Spleen (tissue), 11 donors: ENCODE measurements around the gene ICAM2. TPM values are rescaled to one million over a fixed set of nuclear protein-coding genes. Genes with fewer than 3 reads are reported as not detected.

ENCODE experiments used
- DNase-seq: peaks from one replicate; pipeline ENCODE4 v3.0.0-alpha.2; 2020
- H3K27ac ChIP-seq, 8 donors: fragments of 200-600 bp; sonication (generic) in 7 of 8; 1 replicate in 4 of 8; 2 replicates in 4 of 8; pipeline versions ENCODE4 v1.5.0 to v1.8.0; 2016 to 2021; ENCODE audit warnings: inconsistent platforms in 4 of 8, mild to moderate bottlenecking in 4 of 8, moderate library complexity in 1 of 8
- H3K27me3 ChIP-seq, 7 donors: fragments of 200-600 bp; sonication (generic) in 6 of 7; replicated peaks in 1 of 7; 1 replicate in 4 of 7; 2 replicates in 3 of 7; pipeline versions ENCODE4 v1.5.0 to v1.8.0; 2016 to 2021; ENCODE audit warnings: inconsistent platforms in 3 of 7, mild to moderate bottlenecking in 1 of 7
- H3K36me3 ChIP-seq, 6 donors: fragments of 200-600 bp; sonication (generic) in 5 of 6; 1 replicate in 4 of 6; 2 replicates in 2 of 6; pipeline versions ENCODE4 v1.5.0 to v1.8.0; 2016 to 2021; ENCODE audit warnings: inconsistent platforms in 2 of 6
- H3K4me1 ChIP-seq, 6 donors: fragments of 200-600 bp; sonication (generic) in 5 of 6; 1 replicate in 3 of 6; 2 replicates in 3 of 6; pipeline versions ENCODE4 v1.5.0 to v1.8.0; 2016 to 2021; ENCODE audit warnings: inconsistent platforms in 3 of 6
- H3K4me3 ChIP-seq, 8 donors: fragments of 200-600 bp; sonication (generic) in 7 of 8; 1 replicate in 4 of 8; 2 replicates in 4 of 8; pipeline versions ENCODE4 v1.5.0 to v1.8.0; 2016 to 2021; ENCODE audit warnings: inconsistent platforms in 4 of 8, mild to moderate bottlenecking in 4 of 8, moderate library complexity in 2 of 8
- H3K9me3 ChIP-seq, 8 donors: fragments of 200-600 bp; sonication (generic) in 7 of 8; 1 replicate in 4 of 8; 2 replicates in 4 of 8; pipeline versions ENCODE4 v1.5.0 to v1.8.0; 2016 to 2021; ENCODE audit warnings: inconsistent platforms in 4 of 8
- POLR2A ChIP-seq, 3 donors: fragments of 450-650 bp; IDR thresholded peaks; one replicate each; pipeline ENCODE4 v1.5.1; 2017; ENCODE audit warnings: antibody characterized with exemption in 3 of 3, mild to moderate bottlenecking in 1 of 3
- POLR2AphosphoS5 ChIP-seq, 3 donors: sonication (generic); formaldehyde crosslinking; IDR thresholded peaks; one replicate each; pipeline ENCODE4 v1.5.1; 2017; ENCODE audit warnings: antibody characterized with exemption in 3 of 3
- WGBS, 5 donors: extraction: QIAGEN DNeasy Blood & Tissue Kit in 3 of 5; methylation state at CpG; one replicate each; pipeline versions ENCODE4 v1.1.5 to v1.1.7; 2013 to 2018; 5-methylcytosine and 5-hydroxymethylcytosine counted together
- intact Hi-C: fragments of 100-400 bp; cut with DNase I; formaldehyde crosslinking; loops from one replicate; pipeline ENCODE4 v1.15.0; 2023; ENCODE audit warnings: low total_unique reads
- polyA plus RNA-seq, 3 donors: library from polyadenylated mRNA; stranded (reverse); fragments of 200-250 nt; gene quantifications; one replicate each; pipeline ENCODE4 v1.2.1, GENCODE V29; 2013
- total RNA-seq, 7 donors: library from RNA; depleted of rRNA in 3 of 7; stranded (reverse); fragments of >200 nt in 3 of 7; fragmentation: NEBNext Ultra II Directional in 4 of 7; extraction: Animal tissue kit (Norgen Biotek cat#: 25700) in 4 of 7; gene quantifications; one replicate each; pipeline versions ENCODE4 v1.1.0 to v1.2.1, GENCODE V29; 2016 to 2021
- TF ChIP-seq, protein P1 (sequence below), 11 experiments: fragments of 200-600 bp in 7 of 11; fragments of 450-650 bp in 4 of 11; sonication (generic) in 4 of 11; IDR thresholded peaks in 8 of 11; conservative IDR thresholded peaks in 3 of 11; 1 replicate in 7 of 11; 2 replicates in 4 of 11; pipeline versions ENCODE4 v1.4.0 to v1.8.0; 2016 to 2021; ENCODE audit warnings: antibody characterized with exemption in 11 of 11, inconsistent platforms in 4 of 11, mild to moderate bottlenecking in 1 of 11
- donor health status: healthy with polysubstance abuse.
- donor health status: DM: no; HTN: no; CAD: no; lungs with moderate emphysema.
- donor health status: DM: no; HTN: no; CAD: no.
- donor health status: Bipolar disorder and iron deficiency.
- donor health status: healthy.
- donor health status: DM: no; HTN: no; CAD: no.
- donor health status: DM: yes; HTN: yes; CAD: no.

Gene ICAM2
- total and polyA plus RNA-seq, 10 donors: 79.2 to 412 (median 173) TPM

DNA sequence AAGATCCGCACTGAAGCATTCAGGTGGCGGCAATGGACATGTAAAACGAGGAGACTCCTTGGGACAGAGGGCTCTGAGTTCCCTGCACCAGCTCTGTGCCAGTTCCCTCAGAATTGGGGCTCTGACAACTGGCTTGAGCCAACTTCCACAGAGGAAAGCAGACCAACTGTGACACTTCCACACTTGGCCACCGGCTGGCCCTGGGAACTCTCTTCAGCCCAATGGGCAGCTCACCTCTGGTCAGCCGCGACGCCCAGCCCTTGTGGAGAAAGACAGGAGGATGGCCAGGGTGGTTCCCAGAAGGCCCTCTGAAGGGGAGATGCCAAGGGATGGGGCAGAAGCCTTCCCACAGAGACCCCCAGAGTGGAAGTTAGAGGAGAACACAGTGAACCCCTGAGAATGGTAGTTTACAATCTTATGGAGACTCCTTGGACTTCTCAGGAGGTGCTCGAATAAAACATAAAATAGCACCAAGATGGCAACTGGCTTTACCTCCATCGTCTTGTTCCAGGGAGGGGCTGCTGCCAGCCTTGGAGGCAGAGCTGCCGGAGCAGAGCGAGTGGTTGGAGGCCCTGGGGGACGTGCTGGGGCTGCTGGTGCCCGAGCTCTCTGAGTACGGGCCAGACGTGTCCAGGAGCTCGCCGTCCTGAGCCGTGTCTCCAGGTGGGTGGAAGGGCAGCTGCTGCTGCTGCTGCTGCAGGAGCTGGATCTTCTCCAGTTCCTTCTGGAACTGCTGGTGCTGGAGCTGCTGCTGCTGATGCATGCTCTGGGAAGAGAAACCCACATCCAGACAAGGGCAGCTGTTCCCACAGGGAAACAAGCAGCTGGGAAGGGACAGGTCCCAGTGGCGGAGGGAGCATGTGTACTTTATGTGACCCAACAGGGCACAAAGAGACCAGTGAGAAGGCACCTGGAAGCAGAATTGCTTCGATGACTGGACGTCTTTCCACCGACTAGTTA is 35.0 kb upstream of the ICAM2 start:
- no peaks in the 10 kb centered on the region for H3K9me3 ChIP-seq
- H3K36me3 ChIP-seq: peaks cover 0 to 100% (median 64%) of the 10 kb centered on the region in 6 donors
- no peak for TF ChIP-seq POLR2A (IDR thresholded peaks at IDR 0.05)
- peak in 1 of 3 donors; percentile 56 for TF ChIP-seq POLR2AphosphoS5 (IDR thresholded peaks at IDR 0.05)
- H3K27ac ChIP-seq: peak overlapping the region in 5 of 8 donors; percentile 2 to 54 (median 49)
- no peak overlapping the region for H3K4me3 ChIP-seq
- H3K4me1 ChIP-seq: peaks cover 0 to 46% (median 13%) of the 10 kb centered on the region in 6 donors
- intact Hi-C loops: no loop called here
- no peak for DNase-seq
- 92 to 98% (median 95%) methylated on average over 14 to 22 of the region's 22 CpGs for WGBS, 5 donors
- H3K27me3 ChIP-seq: no peaks in the 10 kb centered on the region

DNA sequence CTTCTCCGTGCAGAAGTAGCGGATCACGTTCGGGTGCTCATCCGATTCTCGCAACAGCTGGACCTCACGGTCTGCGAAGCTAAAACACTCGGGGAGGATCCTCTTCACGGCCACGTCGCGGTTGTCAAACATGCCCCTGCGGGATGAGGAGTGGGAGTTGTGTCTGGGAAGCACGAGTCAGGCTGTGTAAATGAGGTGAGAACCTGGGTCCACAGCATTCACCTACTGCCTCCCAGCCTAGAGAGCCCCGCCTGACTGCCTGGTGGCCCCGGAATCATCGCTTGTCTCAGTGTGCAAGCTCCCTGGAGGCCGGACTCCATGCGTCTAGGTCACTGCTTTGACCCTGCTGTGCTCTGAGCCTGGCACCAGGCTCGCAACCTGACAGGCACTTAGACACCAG is 33.9 kb upstream of the ICAM2 start:
- no peak overlapping the region for H3K4me3 ChIP-seq
- intact Hi-C loops: no loop called here
- no peaks in the 10 kb centered on the region for H3K9me3 ChIP-seq
- H3K4me1 ChIP-seq: peaks cover 0 to 49% (median 14%) of the 10 kb centered on the region in 6 donors
- H3K27ac ChIP-seq: no peak overlapping the region
- 93 to 96% (median 95%) methylated on average over 21 of the region's 21 CpGs for WGBS, 5 donors
- no peak for TF ChIP-seq POLR2A (IDR thresholded peaks at IDR 0.05)
- peak in 2 of 3 donors; percentile 10 to 33 for TF ChIP-seq POLR2AphosphoS5 (IDR thresholded peaks at IDR 0.05)
- peaks cover 0 to 100% (median 70%) of the 10 kb centered on the region in 6 donors for H3K36me3 ChIP-seq
- no peak for DNase-seq
- no peaks in the 10 kb centered on the region for H3K27me3 ChIP-seq

DNA sequence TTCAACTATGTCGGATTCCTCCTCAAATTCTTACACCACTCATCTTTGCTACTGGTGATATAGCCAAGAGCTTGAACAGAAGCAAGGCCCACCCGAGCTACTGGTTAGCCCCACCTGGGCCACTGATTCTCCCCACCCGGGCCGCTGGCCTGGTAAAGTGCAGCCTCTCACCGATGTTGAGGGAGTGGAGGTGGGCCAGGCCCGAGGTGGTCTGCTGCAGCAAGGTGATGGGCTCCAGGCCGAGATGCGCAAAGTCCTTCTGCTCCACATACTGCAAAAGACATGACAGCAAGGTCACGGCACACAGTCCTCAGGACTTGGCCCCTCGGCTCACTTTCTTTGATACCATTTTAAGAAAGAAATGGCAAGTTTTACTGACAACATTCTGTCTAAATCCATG is 32.7 kb upstream of the ICAM2 start:
- H3K9me3 ChIP-seq: no peaks in the 10 kb centered on the region
- intact Hi-C loops: no loop called here
- WGBS, 5 donors: 96 to 99% (median 97%) methylated on average over 10 of the region's 10 CpGs
- no peak for DNase-seq
- H3K27ac ChIP-seq: no peak overlapping the region
- no peaks in the 10 kb centered on the region for H3K27me3 ChIP-seq
- H3K4me1 ChIP-seq: peaks cover 0 to 51% (median 14%) of the 10 kb centered on the region in 6 donors
- TF ChIP-seq POLR2A (IDR thresholded peaks at IDR 0.05): no peak
- peak in 1 of 3 donors; percentile 56 for TF ChIP-seq POLR2AphosphoS5 (IDR thresholded peaks at IDR 0.05)
- peaks cover 0 to 100% (median 75%) of the 10 kb centered on the region in 6 donors for H3K36me3 ChIP-seq
- no peak overlapping the region for H3K4me3 ChIP-seq

DNA sequence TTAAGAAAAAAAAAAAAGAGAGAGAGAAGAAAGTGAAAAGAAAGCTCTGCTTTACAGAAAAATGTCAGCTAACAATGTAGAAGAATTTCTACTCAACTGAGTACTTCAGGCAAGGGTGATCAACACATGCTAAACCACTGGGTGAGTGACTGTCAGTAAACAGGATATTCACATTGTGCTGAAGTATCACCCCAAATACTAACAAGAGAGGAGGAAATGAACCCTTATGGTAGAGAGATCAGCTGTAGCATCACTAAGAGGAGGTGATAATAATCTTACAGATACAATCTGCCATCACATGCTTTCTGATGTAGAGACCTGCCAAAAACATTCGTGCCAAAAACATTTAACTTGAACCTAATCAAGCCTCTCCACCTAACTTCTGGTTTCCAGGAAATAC is 30.7 kb upstream of the ICAM2 start:
- H3K27me3 ChIP-seq: no peaks in the 10 kb centered on the region
- no peaks in the 10 kb centered on the region for H3K9me3 ChIP-seq
- H3K4me3 ChIP-seq: no peak overlapping the region
- no peak for DNase-seq
- peak overlapping the region in 7 of 8 donors; percentile 24 to 87 (median 65) for H3K27ac ChIP-seq
- TF ChIP-seq POLR2AphosphoS5 (IDR thresholded peaks at IDR 0.05) (peak in 1 of 3 donors; percentile 35), POLR2A (IDR thresholded peaks at IDR 0.05) (no peak)
- WGBS, 5 donors: 39 to 54% (median 48%) methylated on average over 1 of the region's 1 CpG
- H3K4me1 ChIP-seq: peaks cover 0 to 36% (median 10%) of the 10 kb centered on the region in 6 donors
- intact Hi-C loops: no loop called here
- H3K36me3 ChIP-seq: peaks cover 0 to 100% (median 84%) of the 10 kb centered on the region in 6 donors

DNA sequence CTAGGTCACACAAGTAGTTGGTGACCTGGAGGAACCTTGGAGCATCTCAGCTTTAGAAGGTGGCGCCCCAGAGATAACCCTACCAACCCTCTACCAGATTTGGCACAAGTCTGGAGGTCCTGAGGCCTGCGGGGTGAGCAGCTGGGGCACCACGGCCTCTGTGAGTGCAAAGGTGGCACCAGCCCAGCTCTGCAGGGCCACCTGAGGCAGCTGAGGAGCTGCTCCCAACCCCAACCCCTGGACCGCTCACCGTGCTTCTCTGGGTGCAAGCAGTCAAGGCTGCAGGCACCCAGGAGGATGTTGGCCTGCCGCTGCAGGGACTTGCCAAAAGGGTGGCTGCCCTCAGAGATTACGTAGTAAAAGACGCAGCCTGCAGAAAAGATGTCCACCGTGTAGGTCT is 28.4 kb upstream of the ICAM2 start:
- intact Hi-C loops: no loop called here
- no peak overlapping the region for H3K4me3 ChIP-seq
- H3K27me3 ChIP-seq: no peaks in the 10 kb centered on the region
- peaks cover 3 to 100% (median 85%) of the 10 kb centered on the region in 6 donors for H3K36me3 ChIP-seq
- 93 to 96% (median 95%) methylated on average over 7 to 9 of the region's 9 CpGs for WGBS, 5 donors
- H3K9me3 ChIP-seq: no peaks in the 10 kb centered on the region
- peaks cover 0 to 29% (median 7%) of the 10 kb centered on the region in 6 donors for H3K4me1 ChIP-seq
- TF ChIP-seq POLR2A (IDR thresholded peaks at IDR 0.05): no peak
- TF ChIP-seq, protein P1, sequence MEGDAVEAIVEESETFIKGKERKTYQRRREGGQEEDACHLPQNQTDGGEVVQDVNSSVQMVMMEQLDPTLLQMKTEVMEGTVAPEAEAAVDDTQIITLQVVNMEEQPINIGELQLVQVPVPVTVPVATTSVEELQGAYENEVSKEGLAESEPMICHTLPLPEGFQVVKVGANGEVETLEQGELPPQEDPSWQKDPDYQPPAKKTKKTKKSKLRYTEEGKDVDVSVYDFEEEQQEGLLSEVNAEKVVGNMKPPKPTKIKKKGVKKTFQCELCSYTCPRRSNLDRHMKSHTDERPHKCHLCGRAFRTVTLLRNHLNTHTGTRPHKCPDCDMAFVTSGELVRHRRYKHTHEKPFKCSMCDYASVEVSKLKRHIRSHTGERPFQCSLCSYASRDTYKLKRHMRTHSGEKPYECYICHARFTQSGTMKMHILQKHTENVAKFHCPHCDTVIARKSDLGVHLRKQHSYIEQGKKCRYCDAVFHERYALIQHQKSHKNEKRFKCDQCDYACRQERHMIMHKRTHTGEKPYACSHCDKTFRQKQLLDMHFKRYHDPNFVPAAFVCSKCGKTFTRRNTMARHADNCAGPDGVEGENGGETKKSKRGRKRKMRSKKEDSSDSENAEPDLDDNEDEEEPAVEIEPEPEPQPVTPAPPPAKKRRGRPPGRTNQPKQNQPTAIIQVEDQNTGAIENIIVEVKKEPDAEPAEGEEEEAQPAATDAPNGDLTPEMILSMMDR (IDR thresholded peaks at IDR 0.05 in 8 of 11, conservative IDR thresholded peaks at IDR 0.05 in 3 of 11): no peak
- TF ChIP-seq POLR2AphosphoS5 (IDR thresholded peaks at IDR 0.05): peak in 1 of 3 donors; percentile 53
- no peak for DNase-seq
- peak overlapping the region in 3 of 8 donors; percentile 69 to 87 (median 78) for H3K27ac ChIP-seq

DNA sequence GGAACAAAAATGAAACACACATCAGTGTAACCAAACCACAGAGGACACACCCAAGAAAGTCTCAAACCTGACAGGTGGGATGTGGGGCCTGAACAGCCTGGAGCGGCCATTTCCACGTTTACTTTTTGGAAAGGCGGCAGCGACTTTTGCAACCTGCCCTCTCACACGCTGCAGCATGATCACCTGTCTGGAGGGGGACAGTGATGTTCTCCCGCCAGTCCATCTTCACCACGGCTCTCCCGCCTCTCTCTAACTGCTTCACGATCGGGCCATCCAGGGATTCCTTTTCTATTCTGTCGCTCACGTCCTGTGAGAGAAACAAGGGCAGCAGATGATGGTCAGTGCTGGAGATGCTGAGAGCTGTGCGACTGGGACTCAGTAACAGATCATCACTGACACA is 24.7 kb upstream of the ICAM2 start:
- Histone ChIP-seq H3K4me1 (peaks cover 0 to 10% (median 2%) of the 10 kb centered on the region in 6 donors), H3K27me3 (no peaks in the 10 kb centered on the region), H3K36me3 (peaks cover 3 to 100% (median 72%) of the 10 kb centered on the region in 6 donors), H3K4me3 (no peak overlapping the region), H3K9me3 (no peaks in the 10 kb centered on the region), H3K27ac (no peak overlapping the region)
- intact Hi-C loops: no loop called here
- 87 to 92% (median 89%) methylated on average over 13 of the region's 13 CpGs for WGBS, 5 donors
- no peak for DNase-seq
- TF ChIP-seq POLR2AphosphoS5 (IDR thresholded peaks at IDR 0.05): no peak
- TF ChIP-seq, protein P1 (IDR thresholded peaks at IDR 0.05 in 8 of 11, conservative IDR thresholded peaks at IDR 0.05 in 3 of 11): no peak
- TF ChIP-seq POLR2A (IDR thresholded peaks at IDR 0.05): no peak
